ENCODE results near the gene FBXO17.

DNA sequence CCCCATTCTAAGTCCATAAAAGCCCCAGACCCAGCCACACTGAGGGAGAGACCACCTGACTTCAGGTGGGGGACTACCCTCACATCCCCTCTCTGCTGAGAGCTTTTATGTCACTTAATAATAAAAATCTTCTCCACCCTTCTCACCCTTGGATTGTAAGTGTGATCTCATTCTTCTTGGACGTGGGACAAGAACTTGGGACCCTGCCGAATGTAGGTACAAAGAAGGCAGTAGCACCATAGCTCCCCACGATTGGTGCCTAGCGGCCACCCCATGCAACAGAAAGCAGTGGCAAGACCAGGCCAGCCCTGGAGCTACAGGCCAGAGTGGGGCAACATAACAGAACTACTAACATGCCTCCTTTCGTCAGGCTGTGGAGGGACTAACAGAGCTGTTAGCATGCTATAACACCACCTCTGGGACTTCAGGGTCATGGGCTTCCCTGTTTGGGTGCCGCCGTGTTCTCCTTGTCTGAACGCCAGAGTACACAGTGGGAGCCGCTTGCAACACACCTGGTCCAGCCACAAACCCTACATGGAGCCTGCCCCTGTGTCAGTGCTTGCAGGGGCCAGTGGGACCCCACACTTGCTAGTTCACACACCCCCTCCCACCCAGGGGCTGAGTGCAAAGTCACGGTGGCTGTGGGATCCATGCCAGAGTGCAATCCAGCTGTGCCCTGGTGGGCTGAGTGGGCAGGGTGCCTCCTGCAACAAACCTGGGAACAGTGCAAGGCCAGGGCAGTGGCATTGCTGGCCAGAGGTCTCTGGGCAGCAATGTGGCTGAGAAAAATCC, 5.2 kb upstream of the FBXO17 start:
- no peak for TF ChIP-seq EZH2 (IDR thresholded peaks at IDR 0.05; ENCODE audit: borderline replicate concordance, low read depth, low read length, severe bottlenecking)
- TF ChIP-seq, protein P1, sequence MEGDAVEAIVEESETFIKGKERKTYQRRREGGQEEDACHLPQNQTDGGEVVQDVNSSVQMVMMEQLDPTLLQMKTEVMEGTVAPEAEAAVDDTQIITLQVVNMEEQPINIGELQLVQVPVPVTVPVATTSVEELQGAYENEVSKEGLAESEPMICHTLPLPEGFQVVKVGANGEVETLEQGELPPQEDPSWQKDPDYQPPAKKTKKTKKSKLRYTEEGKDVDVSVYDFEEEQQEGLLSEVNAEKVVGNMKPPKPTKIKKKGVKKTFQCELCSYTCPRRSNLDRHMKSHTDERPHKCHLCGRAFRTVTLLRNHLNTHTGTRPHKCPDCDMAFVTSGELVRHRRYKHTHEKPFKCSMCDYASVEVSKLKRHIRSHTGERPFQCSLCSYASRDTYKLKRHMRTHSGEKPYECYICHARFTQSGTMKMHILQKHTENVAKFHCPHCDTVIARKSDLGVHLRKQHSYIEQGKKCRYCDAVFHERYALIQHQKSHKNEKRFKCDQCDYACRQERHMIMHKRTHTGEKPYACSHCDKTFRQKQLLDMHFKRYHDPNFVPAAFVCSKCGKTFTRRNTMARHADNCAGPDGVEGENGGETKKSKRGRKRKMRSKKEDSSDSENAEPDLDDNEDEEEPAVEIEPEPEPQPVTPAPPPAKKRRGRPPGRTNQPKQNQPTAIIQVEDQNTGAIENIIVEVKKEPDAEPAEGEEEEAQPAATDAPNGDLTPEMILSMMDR (IDR thresholded peaks at IDR 0.05; ENCODE audit: borderline replicate concordance, extremely low read depth, low read length, poor library complexity, severe bottlenecking): no peak

All from DND-41 (cell line).